OCI-LY1 (cell line): ENCODE measurements around the gene CD109.
A peak's percentile ranks its signal among the peaks of the same experiment; 100 is the strongest.

Experiments
- H2AFZ ChIP-seq: fragments of 200-600 bp; sonication (generic), shearing (Covaris generic); 2 replicates; pipeline ENCODE4 v1.6.0; 2014; ENCODE audit warnings: antibody characterized with exemption, mild to moderate bottlenecking, low read length
- H3F3A ChIP-seq: fragments of 200-600 bp; sonication (generic), shearing (Covaris generic); 2 replicates; pipeline ENCODE4 v1.6.0; 2014; ENCODE audit warnings: mild to moderate bottlenecking, antibody characterized with exemption, low read length, moderate library complexity; ENCODE audit not compliant: insufficient read depth
- H3K27ac ChIP-seq: fragments of 200-600 bp; sonication (generic); 2 replicates; pipeline ENCODE4 v1.5.1; 2014; ENCODE audit warnings: low read length, mixed run types, mild to moderate bottlenecking, low read depth; ENCODE audit not compliant: poor library complexity, severe bottlenecking
- H3K27me3 ChIP-seq: fragments of 200-600 bp; sonication (generic); 2 replicates; pipeline ENCODE4 v1.6.0; 2014; ENCODE audit warnings: antibody characterized with exemption, mild to moderate bottlenecking, low read length, moderate library complexity; ENCODE audit not compliant: insufficient read depth
- H3K36me3 ChIP-seq: fragments of 200-600 bp; sonication (generic); 2 replicates; pipeline ENCODE4 v1.6.1; 2014; ENCODE audit warnings: mild to moderate bottlenecking, antibody characterized with exemption, low read length, moderate library complexity, mixed read lengths; ENCODE audit not compliant: insufficient read depth
- H3K4me1 ChIP-seq: fragments of 200-600 bp; sonication (generic); 2 replicates; pipeline ENCODE4 v1.5.1; 2014; ENCODE audit warnings: mild to moderate bottlenecking, low read length, moderate library complexity; ENCODE audit not compliant: insufficient read depth, severe bottlenecking
- H3K4me2 ChIP-seq: fragments of 200-600 bp; sonication (generic), shearing (Covaris generic); 2 replicates; pipeline ENCODE4 v1.6.1; 2014; ENCODE audit warnings: low read length
- H3K4me3 ChIP-seq: fragments of 200-600 bp; sonication (generic); 2 replicates; pipeline ENCODE4 v1.5.1; 2014; ENCODE audit warnings: low read length, low read depth, mild to moderate bottlenecking, mixed read lengths; ENCODE audit not compliant: poor library complexity, severe bottlenecking
- H3K79me2 ChIP-seq: fragments of 200-600 bp; shearing (Covaris generic); 2 replicates; pipeline ENCODE4 v1.6.1; 2016; ENCODE audit warnings: mixed run types, low read length, mixed read lengths; ENCODE audit not compliant: insufficient read depth
- H3K9ac ChIP-seq: fragments of 200-600 bp; sonication (generic), shearing (Covaris generic); 2 replicates; pipeline ENCODE4 v1.6.1; 2014; ENCODE audit warnings: mild to moderate bottlenecking, low read length, mixed read lengths
- H3K9me2 ChIP-seq: fragments of 200-600 bp; sonication (generic), shearing (Covaris generic); 2 replicates; pipeline ENCODE4 v1.6.1; 2014; ENCODE audit warnings: low read depth, mild to moderate bottlenecking, low read length, mixed read lengths
- H3K9me3 ChIP-seq: fragments of 200-600 bp; shearing (Covaris generic); 2 replicates; pipeline ENCODE4 v1.6.1; 2014; ENCODE audit warnings: low read length, mixed read lengths
- H4K20me1 ChIP-seq: fragments of 200-600 bp; sonication (generic), shearing (Covaris generic); 2 replicates; pipeline ENCODE4 v1.6.0; 2016; ENCODE audit warnings: mild to moderate bottlenecking, low read length; ENCODE audit not compliant: insufficient read depth
- EZH2 ChIP-seq: fragments of 200-600 bp; sonication (generic), shearing (Covaris generic); IDR thresholded peaks from 2 replicates; pipeline ENCODE4 v1.8.0; 2017; ENCODE audit warnings: borderline replicate concordance, mixed run types, mild to moderate bottlenecking, antibody characterized with exemption, low read length, moderate library complexity, mixed read lengths
- TF ChIP-seq, protein P1 (sequence below): fragments of 200-600 bp; sonication (generic), shearing (Covaris generic); IDR thresholded peaks from 2 replicates; pipeline ENCODE4 v1.5.1; 2017; ENCODE audit warnings: mild to moderate bottlenecking, antibody characterized with exemption, low read length, moderate library complexity, mixed read lengths

The CD109 gene

GRCh38 chr6:73669005-73669404 lies 27.0 kb upstream of the CD109 start:
- H4K20me1 ChIP-seq: no peaks in the 10 kb centered on the region
- H3K27ac ChIP-seq: no peak overlapping the region
- no peak overlapping the region for H3K4me3 ChIP-seq
- H3K27me3 ChIP-seq: no peaks in the 10 kb centered on the region
- no peaks in the 10 kb centered on the region for H3K4me1 ChIP-seq
- H3K4me2 ChIP-seq: no peak overlapping the region
- H3K36me3 ChIP-seq: no peaks in the 10 kb centered on the region
- TF ChIP-seq, protein P1, sequence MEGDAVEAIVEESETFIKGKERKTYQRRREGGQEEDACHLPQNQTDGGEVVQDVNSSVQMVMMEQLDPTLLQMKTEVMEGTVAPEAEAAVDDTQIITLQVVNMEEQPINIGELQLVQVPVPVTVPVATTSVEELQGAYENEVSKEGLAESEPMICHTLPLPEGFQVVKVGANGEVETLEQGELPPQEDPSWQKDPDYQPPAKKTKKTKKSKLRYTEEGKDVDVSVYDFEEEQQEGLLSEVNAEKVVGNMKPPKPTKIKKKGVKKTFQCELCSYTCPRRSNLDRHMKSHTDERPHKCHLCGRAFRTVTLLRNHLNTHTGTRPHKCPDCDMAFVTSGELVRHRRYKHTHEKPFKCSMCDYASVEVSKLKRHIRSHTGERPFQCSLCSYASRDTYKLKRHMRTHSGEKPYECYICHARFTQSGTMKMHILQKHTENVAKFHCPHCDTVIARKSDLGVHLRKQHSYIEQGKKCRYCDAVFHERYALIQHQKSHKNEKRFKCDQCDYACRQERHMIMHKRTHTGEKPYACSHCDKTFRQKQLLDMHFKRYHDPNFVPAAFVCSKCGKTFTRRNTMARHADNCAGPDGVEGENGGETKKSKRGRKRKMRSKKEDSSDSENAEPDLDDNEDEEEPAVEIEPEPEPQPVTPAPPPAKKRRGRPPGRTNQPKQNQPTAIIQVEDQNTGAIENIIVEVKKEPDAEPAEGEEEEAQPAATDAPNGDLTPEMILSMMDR: no peak
- TF ChIP-seq EZH2: no peak
- H2AFZ ChIP-seq: no peak overlapping the region
- H3K9ac ChIP-seq: no peak overlapping the region
- H3F3A ChIP-seq: no peaks in the 10 kb centered on the region
- no peaks in the 10 kb centered on the region for H3K9me2 ChIP-seq
- H3K79me2 ChIP-seq: no peaks in the 10 kb centered on the region
- no peaks in the 10 kb centered on the region for H3K9me3 ChIP-seq

DNA sequence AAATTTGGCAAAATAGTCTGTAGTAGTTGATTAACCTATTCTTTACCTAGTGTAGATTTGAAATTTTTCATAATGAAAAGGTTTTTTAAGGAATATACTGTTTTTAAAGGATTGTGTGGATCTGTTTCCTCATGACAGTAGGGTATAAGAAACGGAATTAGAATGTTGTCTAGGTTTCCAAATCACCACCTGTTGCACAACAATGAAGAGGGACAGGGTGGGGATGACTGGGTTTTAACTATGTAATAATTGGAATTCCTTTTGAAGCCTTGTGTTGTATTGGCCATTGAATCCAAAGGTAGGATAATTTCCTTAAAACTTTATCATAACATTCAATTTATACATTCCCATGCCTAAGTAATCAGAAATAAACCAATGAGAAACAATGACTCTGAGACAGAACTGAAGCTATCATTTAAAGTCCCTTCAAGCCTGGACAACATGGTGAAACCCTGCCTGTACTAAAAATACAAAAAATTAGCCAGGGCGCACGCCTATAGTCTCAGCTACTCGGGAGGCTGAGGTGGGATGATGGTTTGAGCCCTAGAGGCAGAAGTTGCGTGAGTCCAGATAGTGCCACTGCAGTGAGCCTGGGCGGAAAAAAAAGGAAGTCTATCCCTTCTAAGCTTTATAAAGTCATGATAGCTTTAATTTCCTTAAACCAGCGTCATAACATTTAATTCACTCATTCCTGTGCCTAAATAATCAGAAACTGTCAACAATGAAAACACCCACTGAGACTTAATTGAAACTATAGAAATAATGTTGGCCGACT lies 23.9 kb upstream of the CD109 start:
- Histone ChIP-seq H3K36me3 (no peaks in the 10 kb centered on the region), H3K27ac (no peak overlapping the region), H4K20me1 (no peaks in the 10 kb centered on the region), H3K79me2 (no peaks in the 10 kb centered on the region), H3K4me3 (no peak overlapping the region), H3K9me2 (no peaks in the 10 kb centered on the region), H2AFZ (no peak overlapping the region), H3K27me3 (no peaks in the 10 kb centered on the region), H3K9me3 (no peaks in the 10 kb centered on the region), H3K4me1 (no peaks in the 10 kb centered on the region), H3K4me2 (no peak overlapping the region), H3K9ac (no peak overlapping the region), H3F3A (no peaks in the 10 kb centered on the region)
- TF ChIP-seq, protein P1: no peak
- TF ChIP-seq EZH2: no peak

DNA sequence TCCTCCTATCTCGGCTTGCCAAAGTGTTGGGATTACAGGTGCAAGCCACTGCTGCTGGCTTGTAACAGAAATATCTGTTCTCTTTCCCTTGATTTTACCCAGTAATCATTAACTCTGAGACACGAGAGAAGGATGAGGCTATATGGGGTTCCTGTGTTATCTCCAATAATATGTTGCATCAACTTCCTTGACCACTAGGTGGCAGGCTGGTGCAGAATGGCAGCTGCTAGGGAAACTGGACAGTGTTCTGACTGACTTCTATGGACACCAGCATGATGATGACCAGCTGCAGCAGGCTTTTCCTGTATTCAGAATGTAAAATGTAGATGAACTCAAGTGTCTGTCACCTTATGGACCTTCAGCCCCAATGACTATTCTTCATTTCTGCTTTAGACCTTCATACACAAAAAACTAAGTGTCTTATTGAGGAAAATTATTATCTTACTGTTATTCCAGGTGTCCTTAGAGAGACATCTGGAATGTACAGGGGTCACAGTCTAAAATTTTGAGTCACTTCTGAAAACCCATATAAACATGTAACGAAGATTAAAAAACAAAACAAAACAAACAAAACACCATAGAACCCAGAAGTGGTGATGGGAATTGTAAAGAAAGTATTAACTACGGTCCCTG lies 20.4 kb upstream of the CD109 start:
- Histone ChIP-seq H3K9me3 (no peaks in the 10 kb centered on the region), H3K4me2 (no peak overlapping the region), H3F3A (no peaks in the 10 kb centered on the region), H3K9ac (no peak overlapping the region), H4K20me1 (no peaks in the 10 kb centered on the region), H3K27me3 (no peaks in the 10 kb centered on the region), H3K4me3 (no peak overlapping the region), H3K36me3 (no peaks in the 10 kb centered on the region), H2AFZ (no peak overlapping the region), H3K4me1 (no peaks in the 10 kb centered on the region), H3K79me2 (no peaks in the 10 kb centered on the region), H3K9me2 (no peaks in the 10 kb centered on the region), H3K27ac (no peak overlapping the region)
- TF ChIP-seq EZH2: no peak
- TF ChIP-seq, protein P1: peak; percentile 91
